HL-60/S4 (cell line): ENCODE data around the gene F8A2.
"Not testable (repeated sequence)": the region's sequence is repeated elsewhere in the genome, so short reads cannot be mapped to it uniquely, and the experiment has no call there.

Source experiments
- in situ Hi-C: fragments of 300-500 bp; cut with MboI; formaldehyde crosslinking; loops from 2 replicates; pipeline ENCODE4 v1.14.3; 2022; ENCODE audit warnings: low sequenced_read_pairs

The F8A2 gene

GRCh38 chrX:155381843-155382528, at the start of gene F8A2:
Gene F8A2 (plus strand): TSS chrX:155382095. CDS start chrX:155382115, 20 bp downstream.
- in situ Hi-C loops: not testable (repeated sequence)

GRCh38 chrX:155333544-155334100, 48.3 kb upstream of the F8A2 start:
- in situ Hi-C loops: no loop called here

GRCh38 chrX:155334486-155335336, 47.2 kb upstream of the F8A2 start, which contains the start of gene CLIC2:
Gene CLIC2 (minus strand): TSS chrX:155334614. CDS start chrX:155334427, 187 bp downstream.
- in situ Hi-C loops: no loop called here

- in situ Hi-C loops: not testable (repeated sequence)
Observed at GRCh38 chrX:155335337-155335712, 46.6 kb upstream of the F8A2 start.

GRCh38 chrX:155345689-155346088, 36.2 kb upstream of the F8A2 start:
- in situ Hi-C loops: not testable (repeated sequence)

- in situ Hi-C loops: not testable (repeated sequence)
Observed at GRCh38 chrX:155349448-155349847, 32.4 kb upstream of the F8A2 start.

GRCh38 chrX:155363712-155364111, 18.2 kb upstream of the F8A2 start:
- in situ Hi-C loops: not testable (repeated sequence)

- in situ Hi-C loops: not testable (repeated sequence)
Observed at GRCh38 chrX:155373777-155374458, 8.0 kb upstream of the F8A2 start.

- in situ Hi-C loops: not testable (repeated sequence)
Observed at GRCh38 chrX:155379802-155380201, 2.1 kb upstream of the F8A2 start.

GRCh38 chrX:155382529-155382967, 653 bp downstream of the F8A2 start:
- in situ Hi-C loops: not testable (repeated sequence)

- in situ Hi-C loops: no loop called here
Observed at GRCh38 chrX:155389634-155390033, 7.7 kb downstream of the F8A2 start.

- in situ Hi-C loops: not testable (repeated sequence)
Observed at GRCh38 chrX:155394747-155395276, 12.9 kb downstream of the F8A2 start.

- in situ Hi-C loops: no loop called here
Observed at GRCh38 chrX:155406429-155406828, 24.5 kb downstream of the F8A2 start.

- in situ Hi-C loops: no loop called here
Observed at GRCh38 chrX:155417769-155418168, 35.9 kb downstream of the F8A2 start.
